Measurements from ENCODE around the gene PRDM11. TPM values are rescaled to one million over a fixed set of nuclear protein-coding genes. Genes with fewer than 3 reads are reported as not detected.
"Not testable (repeated sequence)": the region's sequence is repeated elsewhere in the genome, so short reads cannot be mapped to it uniquely, and the experiment has no call there.

The PRDM11 gene
- total and polyA plus RNA-seq, 7 experiments from 2014 or later: 0.44 to 8.8 (median 5.7) TPM

- H3K27me3 ChIP-seq (ENCODE audit: control insufficient read depth in 2 of 2, insufficient read depth in 2 of 2, low read length in 2 of 2); H3K4me1 ChIP-seq (ENCODE audit: control insufficient read depth in 2 of 2, insufficient read depth in 2 of 2, low read length in 2 of 2); CTCF ChIA-PET; H3K27ac Mint-ChIP-seq; H3K4me1 Mint-ChIP-seq; H3K36me3 Mint-ChIP-seq; H3K4me3 Mint-ChIP-seq; H3K4me3 ChIP-seq (ENCODE audit: low read length); H3K36me3 ChIP-seq (ENCODE audit: control insufficient read depth in 2 of 3, insufficient read depth in 3 of 3, low read length in 3 of 3); H3K27ac ChIP-seq (ENCODE audit: low read depth, low read length); DNase-seq; ATAC-seq; POLR2A ChIA-PET; H3K9me3 ChIP-seq (ENCODE audit: control insufficient read depth in 2 of 3, low read length in 3 of 3); intact Hi-C loops (cut with micrococcal nuclease): not testable (repeated sequence)
- Mint-ChIP-seq H3K27me3 (peaks cover 14 to 42% (median 31%) of the 10 kb centered on the region in 5 donors), H3K9me3 (peaks cover 0 to 17% (median 4%) of the 10 kb centered on the region in 11 donors)
These were observed 18.6 kb upstream of the PRDM11 start for GRCh38 chr11:45127836-45128235.

- peaks cover 29 to 56% (median 42%) of the 10 kb centered on the region in 5 donors for H3K27me3 Mint-ChIP-seq
- ATAC-seq (no peak), DNase-seq (no peak)
- Histone ChIP-seq H3K27ac (ENCODE audit: low read depth, low read length) (no peak overlapping the region), H3K4me3 (ENCODE audit: low read length) (no peak overlapping the region), H3K4me1 (ENCODE audit: control insufficient read depth in 2 of 2, insufficient read depth in 2 of 2, low read length in 2 of 2) (no peaks in the 10 kb centered on the region), H3K36me3 (ENCODE audit: control insufficient read depth in 2 of 3, insufficient read depth in 3 of 3, low read length in 3 of 3) (no peaks in the 10 kb centered on the region), H3K27me3 (ENCODE audit: control insufficient read depth in 2 of 2, insufficient read depth in 2 of 2, low read length in 2 of 2) (peaks cover 0 to 6% of the 10 kb centered on the region in 2 donors), H3K9me3 (ENCODE audit: control insufficient read depth in 2 of 3, low read length in 3 of 3) (no peaks in the 10 kb centered on the region)
- H3K4me1 Mint-ChIP-seq: no peaks in the 10 kb centered on the region
- H3K9me3 Mint-ChIP-seq: peaks cover 0 to 15% (median 3%) of the 10 kb centered on the region in 11 donors
- no peak overlapping the region for H3K4me3 Mint-ChIP-seq
- ChIA-PET CTCF (interaction anchor here (0.5 kb wide), 1 partner anchor 510 kb away, joined by 3 read pairs; no protein-coding TSS in a partner anchor), POLR2A (no interaction called here)
- intact Hi-C loops (cut with micrococcal nuclease): no loop called here
- H3K27ac Mint-ChIP-seq: no peak overlapping the region
- H3K36me3 Mint-ChIP-seq: peaks cover 0 to 7% (median 6%) of the 10 kb centered on the region in 5 donors
These were observed 12.6 kb upstream of the PRDM11 start for GRCh38 chr11:45133878-45134277.

GRCh38 chr11:45141171-45141570, 5.3 kb upstream of the PRDM11 start:
- H3K36me3 Mint-ChIP-seq: no peaks in the 10 kb centered on the region
- peaks cover 5 to 72% (median 10%) of the 10 kb centered on the region in 5 donors for H3K27me3 Mint-ChIP-seq
- CTCF ChIA-PET: interaction anchor here (0.9 kb wide), 1 partner anchor 31 kb away, joined by 4 read pairs; no protein-coding TSS in a partner anchor
- H3K4me1 Mint-ChIP-seq: peaks cover 0 to 11% (median 8%) of the 10 kb centered on the region in 7 donors
- H3K27ac Mint-ChIP-seq: no peak overlapping the region
- peaks cover 0 to under 1% (median 0%) of the 10 kb centered on the region in 11 donors for H3K9me3 Mint-ChIP-seq
- no peaks in the 10 kb centered on the region for H3K36me3 ChIP-seq (ENCODE audit: control insufficient read depth in 2 of 3, insufficient read depth in 3 of 3, low read length in 3 of 3)
- peaks cover 5 to 7% of the 10 kb centered on the region in 2 donors for H3K4me1 ChIP-seq (ENCODE audit: control insufficient read depth in 2 of 2, insufficient read depth in 2 of 2, low read length in 2 of 2)
- H3K4me3 ChIP-seq (ENCODE audit: low read length): no peak overlapping the region
- DNase-seq: peak in 1 of 9 donors; percentile 20
- H3K4me3 Mint-ChIP-seq: peak overlapping the region in 1 of 10 donors; percentile 48
- POLR2A ChIA-PET: no interaction called here
- peak; percentile 27 for ATAC-seq
- H3K27ac ChIP-seq (ENCODE audit: low read depth, low read length): no peak overlapping the region
- intact Hi-C loops (cut with micrococcal nuclease): loop anchor here in 1 of 2 donors (10.0 kb wide), 2 partner anchors 974 to 1456 kb away; partner anchors contain the start of gene HSD17B12
- no peaks in the 10 kb centered on the region for H3K9me3 ChIP-seq (ENCODE audit: control insufficient read depth in 2 of 3, low read length in 3 of 3)
- H3K27me3 ChIP-seq (ENCODE audit: control insufficient read depth in 2 of 2, insufficient read depth in 2 of 2, low read length in 2 of 2): no peaks in the 10 kb centered on the region

GRCh38 chr11:45141631-45142030, 4.8 kb upstream of the PRDM11 start:
- Mint-ChIP-seq H3K4me3 (peak overlapping the region in 1 of 10 donors; percentile 48), H3K36me3 (no peaks in the 10 kb centered on the region), H3K9me3 (no peaks in the 10 kb centered on the region), H3K27me3 (peaks cover 5 to 74% (median 10%) of the 10 kb centered on the region in 5 donors), H3K4me1 (peaks cover 0 to 11% (median 11%) of the 10 kb centered on the region in 7 donors), H3K27ac (no peak overlapping the region)
- H3K36me3 ChIP-seq (ENCODE audit: control insufficient read depth in 2 of 3, insufficient read depth in 3 of 3, low read length in 3 of 3): no peaks in the 10 kb centered on the region
- H3K9me3 ChIP-seq (ENCODE audit: control insufficient read depth in 2 of 3, low read length in 3 of 3): no peaks in the 10 kb centered on the region
- no peak for ATAC-seq
- ChIA-PET POLR2A (interaction anchor here (0.5 kb wide), 1 partner anchor 8 kb away, joined by 4 read pairs; no protein-coding TSS in a partner anchor), CTCF (interaction anchor here (0.9 kb wide), 1 partner anchor 32 kb away, joined by 4 read pairs; no protein-coding TSS in a partner anchor)
- no peaks in the 10 kb centered on the region for H3K27me3 ChIP-seq (ENCODE audit: control insufficient read depth in 2 of 2, insufficient read depth in 2 of 2, low read length in 2 of 2)
- intact Hi-C loops (cut with micrococcal nuclease): loop anchor here in 1 of 2 donors (10.0 kb wide), 2 partner anchors 973 to 1457 kb away; partner anchors contain the start of gene HSD17B12
- H3K4me1 ChIP-seq (ENCODE audit: control insufficient read depth in 2 of 2, insufficient read depth in 2 of 2, low read length in 2 of 2): peaks cover 5 to 7% of the 10 kb centered on the region in 2 donors
- peak in 1 of 9 donors; percentile 15 for DNase-seq
- no peak overlapping the region for H3K27ac ChIP-seq (ENCODE audit: low read depth, low read length)
- no peak overlapping the region for H3K4me3 ChIP-seq (ENCODE audit: low read length)

- intact Hi-C loops (cut with micrococcal nuclease): loop anchor here in 1 of 2 donors (10.0 kb wide), 2 partner anchors 972 to 1458 kb away; partner anchors contain the start of gene HSD17B12
- Mint-ChIP-seq H3K27me3 (peaks cover 5 to 74% (median 10%) of the 10 kb centered on the region in 5 donors), H3K36me3 (no peaks in the 10 kb centered on the region), H3K4me3 (peak overlapping the region in 1 of 10 donors; percentile 26), H3K4me1 (peaks cover 0 to 12% (median 12%) of the 10 kb centered on the region in 7 donors), H3K27ac (no peak overlapping the region), H3K9me3 (no peaks in the 10 kb centered on the region)
- H3K27ac ChIP-seq (ENCODE audit: low read depth, low read length): no peak overlapping the region
- no peaks in the 10 kb centered on the region for H3K27me3 ChIP-seq (ENCODE audit: control insufficient read depth in 2 of 2, insufficient read depth in 2 of 2, low read length in 2 of 2)
- H3K36me3 ChIP-seq (ENCODE audit: control insufficient read depth in 2 of 3, insufficient read depth in 3 of 3, low read length in 3 of 3): no peaks in the 10 kb centered on the region
- POLR2A ChIA-PET: interaction anchor here (1.9 kb wide), 1 partner anchor 13 kb away, joined by 6 read pairs; no protein-coding TSS in a partner anchor
- no peak for ATAC-seq
- no peak for DNase-seq
- H3K4me1 ChIP-seq (ENCODE audit: control insufficient read depth in 2 of 2, insufficient read depth in 2 of 2, low read length in 2 of 2): peaks cover 5 to 8% of the 10 kb centered on the region in 2 donors
- no peaks in the 10 kb centered on the region for H3K9me3 ChIP-seq (ENCODE audit: control insufficient read depth in 2 of 3, low read length in 3 of 3)
- CTCF ChIA-PET: no interaction called here
- H3K4me3 ChIP-seq (ENCODE audit: low read length): no peak overlapping the region
These were observed 4.0 kb upstream of the PRDM11 start for GRCh38 chr11:45142241-45143055.

- CTCF ChIA-PET: no interaction called here
- POLR2A ChIA-PET: interaction anchor here (1.9 kb wide), 1 partner anchor 12 kb away, joined by 6 read pairs; no protein-coding TSS in a partner anchor
- no peak overlapping the region for H3K4me3 ChIP-seq (ENCODE audit: low read length)
- Mint-ChIP-seq H3K36me3 (no peaks in the 10 kb centered on the region), H3K4me1 (peaks cover 4 to 23% (median 22%) of the 10 kb centered on the region in 7 donors), H3K4me3 (peak overlapping the region in 1 of 10 donors; percentile 46), H3K9me3 (no peaks in the 10 kb centered on the region), H3K27ac (no peak overlapping the region), H3K27me3 (peaks cover 5 to 68% (median 10%) of the 10 kb centered on the region in 5 donors)
- DNase-seq (no peak), ATAC-seq (no peak)
- peaks cover 13 to 14% of the 10 kb centered on the region in 2 donors for H3K4me1 ChIP-seq (ENCODE audit: control insufficient read depth in 2 of 2, insufficient read depth in 2 of 2, low read length in 2 of 2)
- H3K27me3 ChIP-seq (ENCODE audit: control insufficient read depth in 2 of 2, insufficient read depth in 2 of 2, low read length in 2 of 2): no peaks in the 10 kb centered on the region
- H3K9me3 ChIP-seq (ENCODE audit: control insufficient read depth in 2 of 3, low read length in 3 of 3): no peaks in the 10 kb centered on the region
- no peak overlapping the region for H3K27ac ChIP-seq (ENCODE audit: low read depth, low read length)
- intact Hi-C loops (cut with micrococcal nuclease): loop anchor here in 1 of 2 donors (10.0 kb wide), 2 partner anchors 971 to 1459 kb away; partner anchors contain the start of gene HSD17B12
- H3K36me3 ChIP-seq (ENCODE audit: control insufficient read depth in 2 of 3, insufficient read depth in 3 of 3, low read length in 3 of 3): no peaks in the 10 kb centered on the region
These were observed 2.9 kb upstream of the PRDM11 start for GRCh38 chr11:45143494-45143893.
